Raji (cell line): ENCODE measurements around the gene CEND1.
A peak's percentile ranks its signal among the peaks of the same experiment; 100 is the strongest.

Experiments
- POLR2A ChIP-seq: IDR thresholded peaks from 2 replicates; pipeline ENCODE4 v1.6.1; 2011; ENCODE audit warnings: low read depth, low read length, control low read depth; ENCODE audit not compliant: insufficient read depth

The CEND1 gene

GRCh38 chr11:830295-831117 is 40.6 kb upstream of the CEND1 start:
- TF ChIP-seq POLR2A, result no peak

- TF ChIP-seq POLR2A, result peak; percentile 30; the same call in 1 of the 2 replicates
Observed at GRCh38 chr11:829847-830294, 40.0 kb upstream of the CEND1 start.

- TF ChIP-seq POLR2A, result no peak
Observed at GRCh38 chr11:829176-829846, 39.4 kb upstream of the CEND1 start.

- no peak for TF ChIP-seq POLR2A
Observed at GRCh38 chr11:828506-829175, 38.8 kb upstream of the CEND1 start.

- peak; percentile 13; the same call in 1 of the 2 replicates for TF ChIP-seq POLR2A
Observed at GRCh38 chr11:827897-828192, 38.0 kb upstream of the CEND1 start, which contains the start of gene CRACR2B. TSS of gene CRACR2B (plus strand) at chr11:827919. CDS start at chr11:828608, 689 bp downstream.

GRCh38 chr11:827146-827896 is 37.4 kb upstream of the CEND1 start:
- no peak for TF ChIP-seq POLR2A

GRCh38 chr11:826836-827145 is 36.9 kb upstream of the CEND1 start:
- TF ChIP-seq POLR2A, result no peak

- no peak for TF ChIP-seq POLR2A
Observed at GRCh38 chr11:826227-826621, 36.3 kb upstream of the CEND1 start.

- no peak for TF ChIP-seq POLR2A
Observed at GRCh38 chr11:825366-826226, 35.7 kb upstream of the CEND1 start.

- 0 out of 2 replicates have a peak, but pooled peaks have one; percentile 4 for TF ChIP-seq POLR2A
Observed at GRCh38 chr11:824942-825341, 35.1 kb upstream of the CEND1 start.

- 0 out of 2 replicates have a peak, but pooled peaks have one; percentile 6 for TF ChIP-seq POLR2A
Observed at GRCh38 chr11:824292-824880, 34.5 kb upstream of the CEND1 start.

GRCh38 chr11:823441-824291 is 33.8 kb upstream of the CEND1 start:
- TF ChIP-seq POLR2A, result peak; percentile 4; the same call in 1 of the 2 replicates
